K562 (cell line): ENCODE results near the gene NGDN. TPM values are rescaled to one million over a fixed set of nuclear protein-coding genes. Genes with fewer than 3 reads are reported as not detected.

Source experiments
- ARID3A ChIP-seq: IDR thresholded peaks from 2 replicates; pipeline ENCODE4 v1.6.1; 2012; ENCODE audit warnings: low read depth, low read length, improper control_type of control experiment, borderline replicate concordance
- ATF3 ChIP-seq, 2 experiments: fragments of 450-650 bp in 1 of 2; sonication (generic) in 1 of 2; formaldehyde crosslinking in 1 of 2; IDR thresholded peaks in 1 of 2; conservative IDR thresholded peaks in 1 of 2; 2 replicates each; pipeline versions ENCODE4 v1.6.1 to v1.8.1; 2016 to 2023; ENCODE audit warnings: mild to moderate bottlenecking in 2 of 2, moderate library complexity in 2 of 2, inconsistent platforms in 1 of 2, missing genetic modification reagents in 1 of 2
- C11orf30 ChIP-seq: fragments of 450-650 bp; IDR thresholded peaks from 2 replicates; pipeline ENCODE4 v1.6.1; 2016; ENCODE audit warnings: low read depth, mild to moderate bottlenecking
- CEBPB ChIP-seq: fragments of 450-650 bp; IDR thresholded peaks from 2 replicates; pipeline ENCODE4 v1.6.1; 2016; ENCODE audit warnings: missing genetic modification characterization, missing compliant biosample characterization
- CHD2 ChIP-seq: IDR thresholded peaks from 2 replicates; pipeline ENCODE4 v1.6.1; 2011; ENCODE audit warnings: low read depth, low read length
- FOS ChIP-seq: IDR thresholded peaks from 3 replicates; pipeline ENCODE4 v1.6.1; 2011; ENCODE audit not compliant: insufficient read length; ENCODE audit errors: extremely low read depth
- FOXM1 ChIP-seq, 2 experiments: fragments of 450-650 bp in 1 of 2; sonication (generic) in 1 of 2; formaldehyde crosslinking in 1 of 2; IDR thresholded peaks; 2 replicates each; pipeline versions ENCODE4 v1.6.1 to v1.9.0; 2017 to 2022; ENCODE audit warnings: low read depth in 2 of 2, mild to moderate bottlenecking in 2 of 2, missing genetic modification reagents in 1 of 2, moderate library complexity in 1 of 2
- MBD2 ChIP-seq: sonication (generic); IDR thresholded peaks from 2 replicates; pipeline ENCODE4 v1.6.1; 2016; ENCODE audit warnings: low read depth, borderline replicate concordance
- MTA1 ChIP-seq: fragments of 450-650 bp; IDR thresholded peaks from 2 replicates; pipeline ENCODE4 v1.6.1; 2017; ENCODE audit warnings: borderline replicate concordance
- NEUROD1 ChIP-seq: fragments of 150-350 bp; IDR thresholded peaks from 2 replicates; pipeline ENCODE4 v1.6.1; 2014; ENCODE audit warnings: borderline replicate concordance, low read length, low read depth; ENCODE audit not compliant: partially characterized antibody
- NFIC ChIP-seq: fragments of 450-650 bp; IDR thresholded peaks from 2 replicates; pipeline ENCODE4 v1.6.1; 2017; ENCODE audit warnings: mild to moderate bottlenecking, inconsistent platforms
- NFYB ChIP-seq: IDR thresholded peaks from 2 replicates; pipeline ENCODE4 v1.6.1; 2011; ENCODE audit warnings: mild to moderate bottlenecking, moderate library complexity; ENCODE audit not compliant: insufficient read length; ENCODE audit errors: extremely low read depth
- NRF1 ChIP-seq, 2 experiments: fragments of 450-650 bp; IDR thresholded peaks in 1 of 2; conservative IDR thresholded peaks in 1 of 2; 2 replicates each; pipeline ENCODE4 v1.6.1; 2014; ENCODE audit warnings: mild to moderate bottlenecking in 2 of 2
- PML ChIP-seq: IDR thresholded peaks from 2 replicates; pipeline ENCODE4 v1.6.1; 2012; ENCODE audit warnings: low read length, inconsistent platforms
- RBM25 ChIP-seq: fragments of 200-400 bp; formaldehyde crosslinking; IDR thresholded peaks from 2 replicates; pipeline ENCODE4 v1.6.1; 2018; ENCODE audit warnings: low read length, low read depth, moderate library complexity; ENCODE audit not compliant: severe bottlenecking
- TAF1 ChIP-seq: IDR thresholded peaks from 2 replicates; pipeline ENCODE4 v1.6.1; 2011; ENCODE audit warnings: mild to moderate bottlenecking, low read length, moderate library complexity; ENCODE audit not compliant: insufficient read depth, control insufficient read depth, severe bottlenecking; ENCODE audit errors: extremely low read depth
- ZBTB33 ChIP-seq: sonication (generic); formaldehyde crosslinking; IDR thresholded peaks from 2 replicates; pipeline ENCODE4 v1.8.1; 2023; ENCODE audit warnings: mild to moderate bottlenecking, missing genetic modification reagents
- ZNF830 ChIP-seq: fragments of 250-450 bp; sonication (Bioruptor Pico); IDR thresholded peaks from 2 replicates; pipeline ENCODE4 v1.5.0; 2021; ENCODE audit warnings: mild to moderate bottlenecking
- polyA plus RNA-seq, 8 experiments: library from polyadenylated mRNA; depleted of rRNA in 4 of 8; stranded (reverse) in 5 of 8; unstranded in 3 of 8; fragments of >200 nt; fragmentation: Nextera tagmentation in 2 of 8; fragmentation: Illumina TruSeq in 1 of 8; extraction: Ambion mirVana in 2 of 8; extraction: Trizol in 1 of 8; gene quantifications; 2 replicates each; pipeline versions ENCODE4 v1.2.1 to v1.2.3, GENCODE V29; 2011 to 2014; ENCODE audit warnings: inconsistent platforms in 1 of 8, missing spikeins in 1 of 8
- total RNA-seq, 7 experiments: library from RNA; depleted of rRNA in 6 of 7; stranded (reverse); fragments of >200 nt in 6 of 7; fragmentation: Illumina TruSeq in 2 of 7; extraction: Trizol in 2 of 7; gene quantifications; 2 replicates each; pipeline versions ENCODE4 v1.2.1 to v1.2.3, GENCODE V29; 2011 to 2021; ENCODE audit warnings: low replicate concordance in 1 of 7
- TF ChIP-seq, protein P1 (sequence below): fragments of 150-350 bp; conservative IDR thresholded peaks from 2 replicates; pipeline ENCODE4 v1.6.1; 2014; ENCODE audit warnings: low read length

NGDN gene
- total and polyA plus RNA-seq, 9 of the 15 experiments (the other 6 are each of a cell fraction or from before 2014, with no cell fraction given), result 42.9 to 195 (median 74.9) TPM

DNA sequence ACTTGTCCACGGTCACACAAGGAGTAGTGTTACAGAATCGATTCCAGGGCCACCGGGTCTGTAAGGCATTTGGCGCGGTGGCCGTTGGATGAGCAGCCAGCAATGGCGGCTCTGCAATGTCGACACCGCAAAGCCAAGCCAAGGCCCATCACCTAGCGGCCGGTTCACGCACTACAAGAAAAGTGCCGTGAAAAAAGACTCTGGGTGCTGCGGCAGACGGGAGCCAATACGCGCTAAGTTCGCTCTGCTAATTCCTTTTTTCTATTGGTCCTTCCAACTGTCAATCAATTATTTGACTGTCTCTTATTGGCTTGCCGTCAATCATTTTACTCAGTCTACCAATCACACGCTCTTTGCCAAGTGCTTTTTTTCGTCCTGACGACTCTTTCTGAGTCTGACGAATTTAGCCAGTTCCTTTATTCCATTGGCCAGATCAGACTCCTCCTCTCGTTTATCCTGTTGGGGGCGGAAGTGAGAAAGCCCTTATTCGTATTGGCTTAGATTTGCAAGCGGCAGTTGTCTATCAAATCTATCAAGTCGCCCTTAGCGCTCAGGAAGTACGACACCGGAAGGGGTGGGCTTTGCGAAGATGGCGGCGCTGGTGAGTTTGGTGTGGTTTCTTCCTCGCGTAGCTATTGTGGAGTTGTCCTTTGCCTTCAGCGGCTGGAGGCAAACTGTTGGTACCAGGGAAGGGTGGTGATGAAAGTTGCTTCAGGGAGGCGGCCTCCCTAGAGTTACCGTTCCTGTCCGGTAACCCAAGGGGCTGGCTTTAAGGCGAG lies at the start of gene NGDN (continued):
- peak; percentile 26; the same call in 1 of the 2 replicates for TF ChIP-seq ARID3A
- TF ChIP-seq CHD2, result peak; percentile 70
- 0 out of 2 replicates have a peak, but pooled peaks have one; percentile 47 for TF ChIP-seq ZNF830
- peak; percentile 69 for TF ChIP-seq TAF1
- peak; percentile 92 for TF ChIP-seq FOS
- peak; percentile 100 for TF ChIP-seq ZBTB33 (CRISPR knock-in tag)
- peak; percentile 78 for TF ChIP-seq FOXM1 (IDR thresholded peaks at IDR 0.05; ENCODE audit: low read depth)
- TF ChIP-seq FOXM1 (CRISPR knock-in tag; IDR thresholded peaks at IDR 0.05; ENCODE audit: low read depth), result no peak
- TF ChIP-seq NEUROD1, result peak; percentile 81
- peak; percentile 96 for TF ChIP-seq MTA1
- peak; percentile 100 for TF ChIP-seq C11orf30
- TF ChIP-seq CEBPB (tag), result peak; percentile 67; the same call in 1 of the 2 replicates
- TF ChIP-seq MBD2, result peak; percentile 93
- TF ChIP-seq NFYB, result peak; percentile 89
- peak; percentile 32 to 44; a peak in 2 of 4 replicates for TF ChIP-seq NRF1 (conservative IDR thresholded peaks at IDR 0.05 in 1 of 2, IDR thresholded peaks at IDR 0.05 in 1 of 2)
- TF ChIP-seq, protein P1, sequence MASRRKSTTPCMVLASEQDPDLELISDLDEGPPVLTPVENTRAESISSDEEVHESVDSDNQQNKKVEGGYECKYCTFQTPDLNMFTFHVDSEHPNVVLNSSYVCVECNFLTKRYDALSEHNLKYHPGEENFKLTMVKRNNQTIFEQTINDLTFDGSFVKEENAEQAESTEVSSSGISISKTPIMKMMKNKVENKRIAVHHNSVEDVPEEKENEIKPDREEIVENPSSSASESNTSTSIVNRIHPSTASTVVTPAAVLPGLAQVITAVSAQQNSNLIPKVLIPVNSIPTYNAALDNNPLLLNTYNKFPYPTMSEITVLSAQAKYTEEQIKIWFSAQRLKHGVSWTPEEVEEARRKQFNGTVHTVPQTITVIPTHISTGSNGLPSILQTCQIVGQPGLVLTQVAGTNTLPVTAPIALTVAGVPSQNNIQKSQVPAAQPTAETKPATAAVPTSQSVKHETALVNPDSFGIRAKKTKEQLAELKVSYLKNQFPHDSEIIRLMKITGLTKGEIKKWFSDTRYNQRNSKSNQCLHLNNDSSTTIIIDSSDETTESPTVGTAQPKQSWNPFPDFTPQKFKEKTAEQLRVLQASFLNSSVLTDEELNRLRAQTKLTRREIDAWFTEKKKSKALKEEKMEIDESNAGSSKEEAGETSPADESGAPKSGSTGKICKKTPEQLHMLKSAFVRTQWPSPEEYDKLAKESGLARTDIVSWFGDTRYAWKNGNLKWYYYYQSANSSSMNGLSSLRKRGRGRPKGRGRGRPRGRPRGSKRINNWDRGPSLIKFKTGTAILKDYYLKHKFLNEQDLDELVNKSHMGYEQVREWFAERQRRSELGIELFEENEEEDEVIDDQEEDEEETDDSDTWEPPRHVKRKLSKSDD, result peak; percentile 97
- peak; percentile 93 for TF ChIP-seq RBM25
- TF ChIP-seq NFIC, result peak; percentile 50; the same call in 1 of the 2 replicates
- TF ChIP-seq ATF3 (IDR thresholded peaks at IDR 0.05), result peak; percentile 62; the same call in 1 of the 2 replicates
- no peak for TF ChIP-seq ATF3 (CRISPR knock-in tag; conservative IDR thresholded peaks at IDR 0.05)
- TF ChIP-seq PML, result peak; percentile 40; the same call in 1 of the 2 replicates
